ENCODE data around the gene PMF1. TPM values are rescaled to one million over a fixed set of nuclear protein-coding genes. Genes with fewer than 3 reads are reported as not detected.

The PMF1 gene
- total RNA-seq, 1 donor from 2014 or later: 26.5 TPM

GRCh38 chr1:156232201-156232894 is 19.5 kb downstream of the PMF1 start:
- DNase-seq (ENCODE audit: low spot score in 2 of 2) (no peak), FAIRE-seq (no peak)

- no peak for DNase-seq (ENCODE audit: low spot score in 2 of 2)
- FAIRE-seq: no peak
Observed at GRCh38 chr1:156233426-156234127, 20.8 kb downstream of the PMF1 start.

GRCh38 chr1:156236164-156236563 is 23.4 kb downstream of the PMF1 start:
- no peak for FAIRE-seq
- DNase-seq (ENCODE audit: low spot score in 2 of 2): no peak

GRCh38 chr1:156238248-156238647 is 25.4 kb downstream of the PMF1 start:
- DNase-seq (ENCODE audit: low spot score in 2 of 2): no peak
- FAIRE-seq: no peak

GRCh38 chr1:156241311-156241811 is 28.6 kb downstream of the PMF1 start:
- FAIRE-seq (no peak), DNase-seq (ENCODE audit: low spot score in 2 of 2) (no peak)

GRCh38 chr1:156241926-156242325 is 29.1 kb downstream of the PMF1 start, which contains the start of gene BGLAP:
TSS of gene BGLAP (plus strand) at chr1:156242184. CDS start at chr1:156242232, 48 bp downstream.
- DNase-seq (ENCODE audit: low spot score in 2 of 2): no peak
- FAIRE-seq: no peak

GRCh38 chr1:156242738-156243137 is 29.9 kb downstream of the PMF1 start:
- DNase-seq (ENCODE audit: low spot score in 2 of 2) (no peak), FAIRE-seq (no peak)

- DNase-seq (ENCODE audit: low spot score in 2 of 2) (no peak), FAIRE-seq (no peak)
Observed at GRCh38 chr1:156244126-156244525, 31.3 kb downstream of the PMF1 start.

- DNase-seq (ENCODE audit: low spot score in 2 of 2) (no peak), FAIRE-seq (no peak)
Observed at GRCh38 chr1:156244712-156245111, 31.9 kb downstream of the PMF1 start.

GRCh38 chr1:156245451-156246232 is 32.8 kb downstream of the PMF1 start:
- peak in 1 of 2 donors; percentile 39 for DNase-seq (ENCODE audit: low spot score in 2 of 2)
- FAIRE-seq: no peak

GRCh38 chr1:156246241-156246780 is 33.5 kb downstream of the PMF1 start:
- FAIRE-seq (no peak), DNase-seq (ENCODE audit: low spot score in 2 of 2) (no peak)

GRCh38 chr1:156246781-156247459 is 34.1 kb downstream of the PMF1 start:
- peak in 1 of 2 donors; percentile 51 for DNase-seq (ENCODE audit: low spot score in 2 of 2)
- FAIRE-seq: no peak

- FAIRE-seq: no peak
- DNase-seq (ENCODE audit: low spot score in 2 of 2): peak; percentile 84 to 86
Observed at GRCh38 chr1:156247460-156248322, 34.9 kb downstream of the PMF1 start, which contains the start of gene PAQR6. TSS of gene PAQR6 (minus strand) at chr1:156248056. CDS start at chr1:156246731, 1,325 bp downstream.

- DNase-seq (ENCODE audit: low spot score in 2 of 2): no peak
- FAIRE-seq: no peak
Observed at GRCh38 chr1:156248323-156248683, 35.5 kb downstream of the PMF1 start.

- FAIRE-seq (no peak), DNase-seq (ENCODE audit: low spot score in 2 of 2) (no peak)
Observed at GRCh38 chr1:156249593-156249992, 36.8 kb downstream of the PMF1 start.

- FAIRE-seq: no peak
Observed at GRCh38 chr1:156251527-156251926, 38.7 kb downstream of the PMF1 start.

GRCh38 chr1:156253634-156254033 is 40.8 kb downstream of the PMF1 start:
- DNase-seq (ENCODE audit: low spot score in 2 of 2): no peak
- no peak for FAIRE-seq

More at GRCh38 chr1:156251527-156251926, 38.7 kb downstream of the PMF1 start:
- DNase-seq (ENCODE audit: low spot score in 2 of 2): no peak

- FAIRE-seq: no peak
Observed at GRCh38 chr1:156257711-156258110, 44.9 kb downstream of the PMF1 start.

GRCh38 chr1:156258859-156259258 is 46.1 kb downstream of the PMF1 start:
- no peak for FAIRE-seq
- no peak for DNase-seq (ENCODE audit: low spot score in 2 of 2)

More at GRCh38 chr1:156257711-156258110, 44.9 kb downstream of the PMF1 start:
- DNase-seq (ENCODE audit: low spot score in 2 of 2): no peak
